Stomach smooth muscle (tissue), 2 donors: ENCODE data around the gene PDIA5.
"Not testable (repeated sequence)": the region's sequence is repeated elsewhere in the genome, so short reads cannot be mapped to it uniquely, and the experiment has no call there.

Experiments used
- H3K27ac ChIP-seq: one replicate; pipeline ENCODE4 v1.7.0; 2013; ENCODE audit warnings: mild to moderate bottlenecking, low read length, inconsistent platforms
- H3K27me3 ChIP-seq, 2 donors: one replicate each; pipeline ENCODE4 v1.7.0; 2013; ENCODE audit warnings: low read length in 2 of 2; ENCODE audit not compliant: insufficient read depth in 2 of 2, control insufficient read depth in 1 of 2
- H3K36me3 ChIP-seq, 2 donors: one replicate each; pipeline ENCODE4 v1.7.0; 2013; ENCODE audit warnings: low read length in 2 of 2; ENCODE audit not compliant: control insufficient read depth in 2 of 2, insufficient read depth in 2 of 2
- H3K4me1 ChIP-seq: one replicate; pipeline ENCODE4 v1.7.0; 2013; ENCODE audit warnings: low read length; ENCODE audit not compliant: control insufficient read depth, insufficient read depth
- H3K4me3 ChIP-seq, 2 donors: one replicate each; pipeline ENCODE4 v1.7.0; 2013; ENCODE audit warnings: low read length in 2 of 2
- H3K9ac ChIP-seq, 2 donors: one replicate each; pipeline ENCODE4 v1.7.0; 2013; ENCODE audit warnings: low read length in 2 of 2, mild to moderate bottlenecking in 1 of 2
- H3K9me3 ChIP-seq, 2 donors: one replicate each; pipeline ENCODE4 v1.7.0; 2013; ENCODE audit warnings: low read length in 2 of 2; ENCODE audit not compliant: control insufficient read depth in 2 of 2
- donor health status: healthy.
- donor health status: Pancreatic carcinoma.

PDIA5 gene

GRCh38 chr3:123150449-123151215, 83.8 kb downstream of the PDIA5 start:
- H3K9ac ChIP-seq = no peak overlapping the region
- no peaks in the 10 kb centered on the region for H3K4me1 ChIP-seq
- H3K27ac ChIP-seq = no peak overlapping the region
- no peaks in the 10 kb centered on the region for H3K27me3 ChIP-seq
- H3K9me3 ChIP-seq = no peaks in the 10 kb centered on the region
- H3K4me3 ChIP-seq = no peak overlapping the region
- H3K36me3 ChIP-seq = peaks cover 0 to 16% of the 10 kb centered on the region in 2 donors

- Histone ChIP-seq H3K9ac (no peak overlapping the region), H3K4me1 (no peaks in the 10 kb centered on the region), H3K36me3 (peaks cover 0 to 13% of the 10 kb centered on the region in 2 donors), H3K9me3 (no peaks in the 10 kb centered on the region), H3K4me3 (no peak overlapping the region), H3K27ac (no peak overlapping the region), H3K27me3 (no peaks in the 10 kb centered on the region)
Measured at GRCh38 chr3:123151251-123151705, 84.5 kb downstream of the PDIA5 start.

- not testable (repeated sequence) for H3K4me3 ChIP-seq, H3K36me3 ChIP-seq
Measured at GRCh38 chr3:123151853-123152420, 85.1 kb downstream of the PDIA5 start.

GRCh38 chr3:123152687-123153086, 85.9 kb downstream of the PDIA5 start:
- no peak overlapping the region for H3K4me3 ChIP-seq
- H3K9me3 ChIP-seq = no peaks in the 10 kb centered on the region
- no peaks in the 10 kb centered on the region for H3K27me3 ChIP-seq
- H3K9ac ChIP-seq = no peak overlapping the region
- no peak overlapping the region for H3K27ac ChIP-seq
- H3K4me1 ChIP-seq = no peaks in the 10 kb centered on the region
- H3K36me3 ChIP-seq = peaks cover 0 to 9% of the 10 kb centered on the region in 2 donors

More at GRCh38 chr3:123151853-123152420, 85.1 kb downstream of the PDIA5 start:
- not testable (repeated sequence) for H3K27me3 ChIP-seq, H3K4me1 ChIP-seq, H3K9ac ChIP-seq, H3K27ac ChIP-seq, H3K9me3 ChIP-seq

GRCh38 chr3:123153125-123154019, 86.5 kb downstream of the PDIA5 start:
- no peaks in the 10 kb centered on the region for H3K4me1 ChIP-seq

GRCh38 chr3:123154020-123154985, 87.5 kb downstream of the PDIA5 start:
- H3K9ac ChIP-seq = no peak overlapping the region
- H3K9me3 ChIP-seq = no peaks in the 10 kb centered on the region

More at GRCh38 chr3:123153125-123154019, 86.5 kb downstream of the PDIA5 start:
- Histone ChIP-seq H3K9ac (no peak overlapping the region), H3K4me3 (no peak overlapping the region), H3K36me3 (peaks cover 0 to 9% of the 10 kb centered on the region in 2 donors), H3K27ac (no peak overlapping the region), H3K27me3 (no peaks in the 10 kb centered on the region), H3K9me3 (no peaks in the 10 kb centered on the region)

GRCh38 chr3:123155471-123156011, 88.7 kb downstream of the PDIA5 start:
- H3K27ac ChIP-seq = no peak overlapping the region
- no peaks in the 10 kb centered on the region for H3K27me3 ChIP-seq
- no peak overlapping the region for H3K9ac ChIP-seq
- no peaks in the 10 kb centered on the region for H3K9me3 ChIP-seq
- no peak overlapping the region for H3K4me3 ChIP-seq
- no peaks in the 10 kb centered on the region for H3K4me1 ChIP-seq
- peaks cover 0 to 9% of the 10 kb centered on the region in 2 donors for H3K36me3 ChIP-seq

More at GRCh38 chr3:123154020-123154985, 87.5 kb downstream of the PDIA5 start:
- Histone ChIP-seq H3K27me3 (no peaks in the 10 kb centered on the region), H3K4me3 (no peak overlapping the region), H3K36me3 (peaks cover 0 to 8% of the 10 kb centered on the region in 2 donors), H3K27ac (no peak overlapping the region), H3K4me1 (no peaks in the 10 kb centered on the region)

- Histone ChIP-seq H3K4me1 (no peaks in the 10 kb centered on the region), H3K4me3 (no peak overlapping the region), H3K36me3 (peaks cover 2 to 9% of the 10 kb centered on the region in 2 donors), H3K27ac (no peak overlapping the region), H3K9me3 (no peaks in the 10 kb centered on the region), H3K9ac (no peak overlapping the region), H3K27me3 (no peaks in the 10 kb centered on the region)
Measured at GRCh38 chr3:123156276-123156995, 89.6 kb downstream of the PDIA5 start.

- Histone ChIP-seq H3K27me3 (no peaks in the 10 kb centered on the region), H3K4me3 (no peak overlapping the region), H3K4me1 (no peaks in the 10 kb centered on the region), H3K36me3 (peaks cover 3 to 10% of the 10 kb centered on the region in 2 donors), H3K27ac (no peak overlapping the region), H3K9ac (no peak overlapping the region), H3K9me3 (no peaks in the 10 kb centered on the region)
Measured at GRCh38 chr3:123157209-123157597, 90.4 kb downstream of the PDIA5 start.
